ENCODE measurements around the gene ZNF630.

DNA sequence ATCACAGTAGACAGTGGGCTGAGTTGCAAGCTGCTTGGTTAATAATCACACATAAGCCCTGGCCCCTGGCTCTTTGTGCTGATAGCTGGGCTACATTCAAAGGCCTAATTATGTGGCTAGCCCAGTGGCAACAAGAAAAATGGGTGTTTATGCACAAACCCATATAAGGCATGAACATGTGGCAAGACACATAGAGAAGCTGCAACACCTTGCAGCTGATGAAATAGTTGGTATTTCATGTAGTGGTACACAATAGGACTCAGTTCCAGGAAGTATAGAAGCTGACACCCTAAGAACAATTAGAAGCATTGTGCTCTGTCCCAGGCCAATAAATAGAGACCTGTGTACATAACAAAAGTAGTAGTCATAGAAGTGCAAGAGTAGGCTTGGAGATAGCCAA lies 14.6 kb upstream of the ZNF630 start:
- TF ChIP-seq, protein P1, sequence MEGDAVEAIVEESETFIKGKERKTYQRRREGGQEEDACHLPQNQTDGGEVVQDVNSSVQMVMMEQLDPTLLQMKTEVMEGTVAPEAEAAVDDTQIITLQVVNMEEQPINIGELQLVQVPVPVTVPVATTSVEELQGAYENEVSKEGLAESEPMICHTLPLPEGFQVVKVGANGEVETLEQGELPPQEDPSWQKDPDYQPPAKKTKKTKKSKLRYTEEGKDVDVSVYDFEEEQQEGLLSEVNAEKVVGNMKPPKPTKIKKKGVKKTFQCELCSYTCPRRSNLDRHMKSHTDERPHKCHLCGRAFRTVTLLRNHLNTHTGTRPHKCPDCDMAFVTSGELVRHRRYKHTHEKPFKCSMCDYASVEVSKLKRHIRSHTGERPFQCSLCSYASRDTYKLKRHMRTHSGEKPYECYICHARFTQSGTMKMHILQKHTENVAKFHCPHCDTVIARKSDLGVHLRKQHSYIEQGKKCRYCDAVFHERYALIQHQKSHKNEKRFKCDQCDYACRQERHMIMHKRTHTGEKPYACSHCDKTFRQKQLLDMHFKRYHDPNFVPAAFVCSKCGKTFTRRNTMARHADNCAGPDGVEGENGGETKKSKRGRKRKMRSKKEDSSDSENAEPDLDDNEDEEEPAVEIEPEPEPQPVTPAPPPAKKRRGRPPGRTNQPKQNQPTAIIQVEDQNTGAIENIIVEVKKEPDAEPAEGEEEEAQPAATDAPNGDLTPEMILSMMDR (IDR thresholded peaks at IDR 0.05) = no peak
- TF ChIP-seq POLR2A (IDR thresholded peaks at IDR 0.05) (no peak), POLR2AphosphoS5 (IDR thresholded peaks at IDR 0.05) (no peak), EP300 (IDR thresholded peaks at IDR 0.05) (no peak)
